GM18858 (cell line): ENCODE results near the gene NADSYN1.

Experiments used
- ATAC-seq: cut with Tn5 transposase; IDR thresholded peaks from one replicate; pipeline ENCODE4 v1.9.1; 2021; ENCODE audit not compliant: unreplicated experiment

The NADSYN1 gene

GRCh38 chr11:71433648-71434450, 19.2 kb upstream of the NADSYN1 start:
- no peak for ATAC-seq

GRCh38 chr11:71434576-71435130, 18.4 kb upstream of the NADSYN1 start:
- no peak for ATAC-seq

- ATAC-seq, result no peak
These were observed 17.6 kb upstream of the NADSYN1 start for GRCh38 chr11:71435278-71435951.

- no peak for ATAC-seq
These were observed 16.1 kb upstream of the NADSYN1 start for GRCh38 chr11:71436861-71437260.

- ATAC-seq, result no peak
These were observed 15.6 kb upstream of the NADSYN1 start for GRCh38 chr11:71437399-71437798.

DNA sequence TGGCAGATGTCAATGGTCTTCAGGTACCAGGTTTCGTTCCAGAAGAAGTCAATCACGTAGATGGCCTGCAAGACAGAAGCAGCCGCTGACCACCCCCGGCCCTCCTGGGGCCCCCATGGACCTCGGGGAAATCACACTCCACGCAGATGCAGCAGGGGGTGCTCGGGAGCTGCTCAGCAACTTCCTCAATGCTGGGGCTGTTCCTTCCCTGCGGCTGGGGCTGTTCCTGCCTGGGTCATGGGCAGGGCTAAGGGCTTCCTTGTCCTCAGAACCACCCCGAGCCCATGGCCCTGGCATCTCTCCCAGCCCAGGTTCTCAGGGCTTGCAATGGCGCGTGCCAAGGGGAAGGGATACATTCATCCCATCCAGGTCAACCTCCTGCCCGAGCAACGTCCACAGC, 15.1 kb upstream of the NADSYN1 start:
- ATAC-seq, result no peak

DNA sequence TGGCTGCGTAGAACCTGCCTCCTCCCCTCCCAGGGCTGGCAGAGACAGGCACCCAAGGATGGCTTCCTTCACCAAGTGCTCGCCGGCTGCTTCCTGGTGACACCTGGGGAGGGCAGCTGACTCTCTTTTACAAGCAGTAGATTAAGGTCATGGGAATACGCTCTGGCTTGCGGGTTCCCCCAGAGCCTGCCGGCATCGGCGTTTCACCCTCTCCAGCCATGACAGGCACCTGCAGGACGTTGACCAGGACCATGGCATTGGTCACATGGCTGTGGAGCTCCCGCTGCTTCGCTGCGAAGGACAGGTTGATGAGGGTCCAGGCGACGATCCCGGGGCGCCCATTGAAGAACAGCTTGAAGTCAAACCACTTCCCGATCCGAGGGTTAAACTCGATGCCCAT, 14.4 kb upstream of the NADSYN1 start:
- ATAC-seq, result no peak

DNA sequence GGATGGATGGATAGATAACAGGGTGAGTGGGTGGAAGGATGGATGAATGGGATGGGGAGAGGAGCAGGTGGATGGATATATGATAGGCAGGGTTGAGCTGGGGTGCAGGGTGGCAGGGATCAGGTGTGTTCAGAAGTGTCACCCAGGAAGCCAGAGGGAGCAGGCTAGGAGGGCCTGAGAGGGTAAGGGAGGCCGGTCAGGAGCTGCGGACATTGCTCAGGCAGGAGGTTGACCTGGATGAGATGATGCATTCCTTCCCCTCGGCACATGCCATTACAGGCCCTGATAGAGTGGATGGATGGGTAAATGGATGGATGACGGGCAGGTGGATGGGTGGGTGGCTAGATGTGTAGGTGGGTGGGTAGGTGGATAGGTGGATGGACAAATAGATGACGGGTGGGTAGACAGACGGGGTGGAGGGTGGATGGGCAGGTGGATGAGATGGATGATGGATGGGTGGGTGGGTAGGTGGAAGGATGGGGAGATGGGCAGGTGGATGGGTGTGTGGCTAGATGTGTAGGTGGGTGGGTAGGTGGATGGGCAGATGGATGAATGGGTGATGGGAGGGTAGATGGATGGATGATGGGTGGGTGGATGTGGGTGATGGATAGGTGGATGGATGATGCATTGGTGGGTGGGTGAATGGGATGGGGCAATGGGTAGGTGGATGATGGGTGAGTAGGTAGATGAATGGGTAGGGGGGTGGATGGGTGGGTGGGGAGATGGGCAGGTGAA, 12.8 kb upstream of the NADSYN1 start:
- no peak for ATAC-seq

DNA sequence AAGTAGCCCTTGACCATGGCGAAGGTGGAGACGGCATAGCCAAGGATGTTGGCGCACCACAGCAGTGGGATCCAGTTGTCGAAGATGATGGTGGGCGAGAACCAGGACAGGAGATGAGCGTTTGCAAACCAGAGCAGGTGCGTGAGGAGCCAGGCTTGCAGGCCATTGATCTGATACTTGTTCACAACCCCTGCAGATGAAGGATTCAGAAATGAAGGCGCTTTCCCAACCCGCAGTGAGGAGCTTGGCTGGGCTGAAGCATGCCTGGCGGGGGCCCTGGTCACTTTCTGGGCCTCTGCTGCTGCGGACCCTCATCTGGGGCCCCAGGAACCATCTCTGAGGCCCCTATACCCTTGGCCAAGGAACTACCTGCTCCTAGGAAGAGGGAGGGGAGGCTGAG, 11.8 kb upstream of the NADSYN1 start:
- ATAC-seq, result no peak

- ATAC-seq, result no peak
These were observed 10.9 kb upstream of the NADSYN1 start for GRCh38 chr11:71442123-71442522.

DNA sequence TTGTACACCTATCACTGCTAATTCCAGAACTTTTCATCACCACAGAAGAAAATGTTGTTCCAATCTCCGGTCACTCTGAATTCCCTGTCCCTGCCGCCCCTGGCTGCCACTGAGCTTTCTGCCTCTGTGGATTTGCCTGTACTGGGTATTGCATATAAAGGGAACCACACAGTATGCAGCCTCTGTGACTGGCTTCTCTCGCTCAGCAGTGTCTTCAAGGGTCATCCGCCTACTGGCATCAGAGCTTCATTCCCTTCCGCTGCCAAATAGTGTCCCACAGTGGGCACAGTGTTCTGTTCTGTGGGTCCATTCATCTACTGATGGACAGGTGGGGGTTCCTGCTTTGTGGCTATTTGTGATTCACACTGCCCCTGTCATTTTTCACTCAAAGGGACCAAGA, 10.1 kb upstream of the NADSYN1 start:
- no peak for ATAC-seq

- ATAC-seq, result no peak
These were observed 9.1 kb upstream of the NADSYN1 start for GRCh38 chr11:71443736-71444445.

- ATAC-seq, result no peak
These were observed 8.2 kb upstream of the NADSYN1 start for GRCh38 chr11:71444811-71445210.

- ATAC-seq, result no peak
These were observed 6.9 kb upstream of the NADSYN1 start for GRCh38 chr11:71446150-71446549.

DNA sequence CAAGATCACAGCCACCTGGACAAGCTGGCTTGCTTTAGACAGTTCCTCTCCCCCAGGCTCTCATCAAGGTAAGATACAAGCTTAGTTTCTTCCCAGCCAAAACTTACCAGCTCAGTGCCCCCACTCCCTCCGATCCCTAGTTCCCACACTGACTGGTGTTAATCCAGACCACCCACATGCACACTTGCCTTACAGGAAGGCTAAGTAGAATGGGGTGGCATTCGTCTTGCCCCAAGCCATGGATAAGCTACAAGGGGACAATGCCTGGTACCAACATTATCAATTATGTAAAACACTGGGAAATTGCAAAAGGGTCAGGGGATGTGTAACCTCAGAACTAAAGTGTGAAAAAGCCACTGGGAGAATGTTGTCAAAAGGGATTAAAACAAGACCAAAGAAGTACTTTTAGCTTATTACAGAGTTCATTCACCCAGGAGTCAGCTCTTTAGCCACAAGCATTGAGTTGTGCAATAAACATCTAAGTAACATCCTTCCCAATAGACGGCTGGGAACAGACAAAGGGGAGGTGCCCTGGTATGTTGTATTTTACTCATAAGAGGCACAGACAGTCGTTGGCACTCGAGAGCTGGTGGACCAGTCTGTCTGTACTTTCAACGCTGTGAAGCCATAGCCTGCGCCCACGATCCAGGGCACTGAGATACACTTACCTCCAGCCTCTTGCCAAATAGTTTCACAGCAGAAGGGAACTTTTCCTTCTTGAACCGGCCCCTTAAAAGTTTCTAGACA, 5.9 kb upstream of the NADSYN1 start:
- no peak for ATAC-seq

DNA sequence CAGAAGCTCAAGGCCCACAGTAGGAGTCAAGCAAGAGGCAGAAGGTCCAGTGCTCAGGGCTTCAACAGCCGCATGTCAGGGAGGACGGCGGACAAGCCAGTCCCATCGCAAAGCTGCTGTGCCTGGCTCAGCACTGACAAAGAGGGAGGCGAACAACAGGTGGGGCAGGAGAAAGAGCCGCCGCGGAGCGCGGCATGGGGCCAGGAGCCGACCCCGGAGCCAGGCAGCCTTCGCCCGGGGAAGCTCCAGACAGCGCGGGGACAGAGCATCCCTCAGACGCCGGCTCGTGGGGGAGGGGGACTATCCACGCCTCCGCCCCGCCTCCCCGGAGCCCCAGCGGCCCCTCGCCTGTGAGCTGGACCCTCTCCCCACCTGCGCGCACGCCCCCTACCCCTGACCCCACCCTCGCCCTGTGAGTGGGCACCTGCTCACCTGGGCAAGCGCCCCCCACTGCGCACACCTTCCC, 5.2 kb upstream of the NADSYN1 start:
- no peak for ATAC-seq

GRCh38 chr11:71448257-71449171, 4.5 kb upstream of the NADSYN1 start, which contains the start of gene DHCR7:
Gene DHCR7, minus strand, starts transcription at chr11:71448393. Its CDS starts 3,441 bp downstream, at chr11:71444952.
- peak; percentile 76 for ATAC-seq

GRCh38 chr11:71449596-71449995, 3.4 kb upstream of the NADSYN1 start:
- no peak for ATAC-seq

- no peak for ATAC-seq
These were observed 2.5 kb upstream of the NADSYN1 start for GRCh38 chr11:71450507-71450906.
